H9 (cell line): ENCODE results near the gene NUBPL. TPM values are rescaled to one million over a fixed set of nuclear protein-coding genes. Genes with fewer than 3 reads are reported as not detected.

ENCODE experiments used
- DNase-seq: peaks from one replicate; pipeline ENCODE4 v3.0.0-alpha.2; 2017
- H2AFZ ChIP-seq: one replicate; pipeline ENCODE4 v1.6.1; 2013; ENCODE audit warnings: mild to moderate bottlenecking, low read length, control low read depth, moderate library complexity
- H2AK5ac ChIP-seq: 2 replicates; pipeline ENCODE4 v1.6.1; 2013; ENCODE audit warnings: low read length, control low read depth, mixed read lengths; ENCODE audit not compliant: insufficient read length
- H2BK120ac ChIP-seq: one replicate; pipeline ENCODE4 v1.6.1; 2013; ENCODE audit warnings: low read depth, mild to moderate bottlenecking, low read length, control low read depth, inconsistent platforms; ENCODE audit not compliant: poor library complexity, severe bottlenecking
- H2BK12ac ChIP-seq: 2 replicates; pipeline ENCODE4 v1.6.1; 2013; ENCODE audit warnings: low read length, control low read depth, mixed read lengths, low read depth; ENCODE audit not compliant: insufficient read length
- H2BK15ac ChIP-seq: 2 replicates; pipeline ENCODE4 v1.6.1; 2013; ENCODE audit warnings: low read depth, low read length, control low read depth
- H2BK20ac ChIP-seq: one replicate; pipeline ENCODE4 v1.6.1; 2013; ENCODE audit warnings: low read depth, mild to moderate bottlenecking, low read length, control low read depth, inconsistent platforms; ENCODE audit not compliant: poor library complexity, severe bottlenecking
- H2BK5ac ChIP-seq: 2 replicates; pipeline ENCODE4 v1.6.1; 2013; ENCODE audit warnings: low read length, control low read depth, mixed read lengths; ENCODE audit not compliant: insufficient read length
- H3K14ac ChIP-seq: 2 replicates; pipeline ENCODE4 v1.6.1; 2013; ENCODE audit warnings: low read length, control low read depth; ENCODE audit not compliant: insufficient read depth
- H3K18ac ChIP-seq: 2 replicates; pipeline ENCODE4 v1.6.1; 2013; ENCODE audit warnings: low read depth, mild to moderate bottlenecking, mixed read lengths, low read length, control low read depth; ENCODE audit not compliant: insufficient read length
- H3K23ac ChIP-seq: 2 replicates; pipeline ENCODE4 v1.6.1; 2013; ENCODE audit warnings: low read length, control low read depth, mixed read lengths, low read depth; ENCODE audit not compliant: insufficient read length
- H3K23me2 ChIP-seq: 2 replicates; pipeline ENCODE4 v1.6.1; 2013; ENCODE audit warnings: low read depth, mild to moderate bottlenecking, mixed read lengths, low read length, control low read depth; ENCODE audit not compliant: insufficient read length, poor library complexity, severe bottlenecking
- H3K27ac ChIP-seq: 2 replicates; pipeline ENCODE4 v1.5.1; 2013; ENCODE audit warnings: low read length, control low read depth, mixed read lengths, low read depth; ENCODE audit not compliant: insufficient read length
- H3K27me3 ChIP-seq: 2 replicates; pipeline ENCODE4 v1.6.1; 2013; ENCODE audit warnings: low read length, control low read depth, inconsistent platforms; ENCODE audit not compliant: insufficient read depth
- H3K4ac ChIP-seq: 2 replicates; pipeline ENCODE4 v1.6.1; 2013; ENCODE audit warnings: low read depth, mild to moderate bottlenecking, control low read depth, inconsistent platforms, low read length, moderate library complexity
- H3K4me1 ChIP-seq: 2 replicates; pipeline ENCODE4 v1.6.1; 2013; ENCODE audit warnings: low read length, control low read depth, inconsistent platforms; ENCODE audit not compliant: insufficient read depth
- H3K4me2 ChIP-seq: 2 replicates; pipeline ENCODE4 v1.6.1; 2013; ENCODE audit warnings: low read length, control low read depth, mixed read lengths; ENCODE audit not compliant: insufficient read length, insufficient read depth
- H3K56ac ChIP-seq: 2 replicates; pipeline ENCODE4 v1.6.1; 2013; ENCODE audit warnings: low read depth, mild to moderate bottlenecking, mixed read lengths, low read length, control low read depth; ENCODE audit not compliant: insufficient read length
- H3K79me1 ChIP-seq: 2 replicates; pipeline ENCODE4 v1.6.1; 2013; ENCODE audit warnings: low read depth, mild to moderate bottlenecking, moderate library complexity, low read length, control low read depth, inconsistent platforms; ENCODE audit not compliant: insufficient read depth, poor library complexity, severe bottlenecking
- H3K79me2 ChIP-seq: 2 replicates; pipeline ENCODE4 v1.6.1; 2013; ENCODE audit warnings: low read length, control low read depth, inconsistent platforms; ENCODE audit not compliant: insufficient read depth
- H3K9ac ChIP-seq: 2 replicates; pipeline ENCODE4 v1.6.1; 2013; ENCODE audit warnings: low read length, control low read depth, mixed read lengths; ENCODE audit not compliant: insufficient read length; ENCODE audit errors: extremely low read depth
- H3K9me3 ChIP-seq: one replicate; pipeline ENCODE4 v1.6.1; 2013; ENCODE audit warnings: low read depth, low read length, inconsistent platforms; ENCODE audit not compliant: control insufficient read depth
- H3T11ph ChIP-seq: one replicate; pipeline ENCODE4 v1.6.1; 2013; ENCODE audit warnings: mild to moderate bottlenecking, low read length, control low read depth, inconsistent platforms
- H4K20me1 ChIP-seq: one replicate; pipeline ENCODE4 v1.6.1; 2013; ENCODE audit not compliant: control insufficient read depth, insufficient read length, insufficient read depth
- H4K5ac ChIP-seq: 2 replicates; pipeline ENCODE4 v1.6.1; 2013; ENCODE audit warnings: low read depth, mild to moderate bottlenecking, mixed read lengths, low read length, control low read depth; ENCODE audit not compliant: insufficient read length
- H4K8ac ChIP-seq: replicated peaks from 2 replicates; pipeline ENCODE4 v1.6.1; 2013; ENCODE audit warnings: low read length, control low read depth, mixed read lengths, low read depth; ENCODE audit not compliant: insufficient read length
- H4K91ac ChIP-seq: 2 replicates; pipeline ENCODE4 v1.6.1; 2013; ENCODE audit warnings: low read depth, mild to moderate bottlenecking, moderate library complexity, mixed read lengths, low read length, control low read depth; ENCODE audit not compliant: insufficient read length
- H3K27ac Mint-ChIP-seq, 3 experiments: 2 replicates in 2 of 3; 3 replicates in 1 of 3; pipeline ENCODE4 v1.8.0; 2020 to 2021; ENCODE audit warnings: mixed read lengths in 3 of 3, mild to moderate bottlenecking in 1 of 3, moderate library complexity in 1 of 3
- H3K27me3 Mint-ChIP-seq: 2 replicates; pipeline ENCODE4 v1.8.0; 2021; ENCODE audit warnings: low read depth, mild to moderate bottlenecking, moderate library complexity, mixed read lengths
- H3K36me3 Mint-ChIP-seq, 3 experiments: 2 replicates in 2 of 3; 3 replicates in 1 of 3; pipeline ENCODE4 v1.8.0; 2020 to 2021; ENCODE audit warnings: low read depth in 3 of 3, mixed read lengths in 3 of 3; ENCODE audit not compliant: insufficient read depth in 1 of 3
- H3K4me1 Mint-ChIP-seq, 2 experiments: 2 replicates each; pipeline ENCODE4 v1.8.0; 2020; ENCODE audit warnings: mixed read lengths in 2 of 2
- H3K4me3 Mint-ChIP-seq, 2 experiments: 2 replicates in 1 of 2; 3 replicates in 1 of 2; pipeline ENCODE4 v1.8.0; 2020 to 2021; ENCODE audit warnings: mild to moderate bottlenecking in 2 of 2, mixed read lengths in 2 of 2, moderate library complexity in 1 of 2
- H3K9me3 Mint-ChIP-seq, 2 experiments: 2 replicates in 1 of 2; 3 replicates in 1 of 2; pipeline ENCODE4 v1.8.0; 2020; ENCODE audit warnings: mild to moderate bottlenecking in 2 of 2, mixed read lengths in 2 of 2, moderate library complexity in 1 of 2
- CTCF ChIP-seq: fragments of 200-600 bp; sonication (generic); conservative IDR thresholded peaks from 3 replicates; pipeline ENCODE4 v1.8.0; 2021; ENCODE audit warnings: antibody characterized with exemption, mild to moderate bottlenecking
- WGBS: extraction: QIAGEN DNeasy Blood & Tissue Kit; methylation state at CpG from one replicate; pipeline ENCODE4 v1.1.7; 2013; ENCODE audit warnings: missing lambda C conversion rate, low lambda C conversion rate, mixed read lengths; ENCODE audit not compliant: insufficient read length; ENCODE audit errors: extremely low coverage; 5-methylcytosine and 5-hydroxymethylcytosine counted together
- total RNA-seq: library from RNA; stranded (reverse); gene quantifications from 2 replicates; pipeline ENCODE4 v1.2.1, GENCODE V29; 2021

NUBPL gene
- total RNA-seq, 1 experiment from 2014 or later, result 14.8 TPM

- Histone ChIP-seq H3K79me1 (no peaks in the 10 kb centered on the region), H3K27me3 (no peaks in the 10 kb centered on the region), H3K14ac (no peak overlapping the region), H3K27ac (no peak overlapping the region), H4K5ac (no peak overlapping the region), H3K23me2 (no peaks in the 10 kb centered on the region), H3K4me1 (no peaks in the 10 kb centered on the region), H4K91ac (no peak overlapping the region), H2AFZ (no peak overlapping the region), H2BK12ac (no peak overlapping the region), H3K18ac (no peak overlapping the region), H3K9me3 (no peaks in the 10 kb centered on the region), H4K8ac (no peak overlapping the region), H3T11ph (no peak overlapping the region), H3K79me2 (no peaks in the 10 kb centered on the region), H4K20me1 (no peaks in the 10 kb centered on the region), H3K9ac (no peak overlapping the region), H3K4me2 (no peak overlapping the region), H2BK15ac (no peak overlapping the region), H3K56ac (no peak overlapping the region), H2BK120ac (no peak overlapping the region), H2BK5ac (no peak overlapping the region), H2BK20ac (no peak overlapping the region), H3K4ac (no peak overlapping the region), H2AK5ac (no peak overlapping the region), H3K23ac (no peak overlapping the region)
- Mint-ChIP-seq H3K27me3 (no peaks in the 10 kb centered on the region), H3K27ac (no peak overlapping the region), H3K36me3 (no peaks in the 10 kb centered on the region), H3K4me3 (no peak overlapping the region), H3K4me1 (0 out of 4 replicates have a peak, but pooled peaks cover 0 to 7% of the 10 kb centered on the region in 2 experiments), H3K9me3 (no peaks in the 10 kb centered on the region)
- DNase-seq, result no peak
- WGBS, result no CpG with 5 or more reads among the region's 3 CpGs
- TF ChIP-seq CTCF, result no peak
Observed at GRCh38 chr14:31582836-31583452, 21.7 kb downstream of the NUBPL start.
